Measurements from ENCODE around the gene TBC1D14.

TBC1D14 gene

GRCh38 chr4:6932475-6932874, 22.8 kb downstream of the TBC1D14 start:
- no peak for DNase-seq

- DNase-seq = no peak
These were observed 23.3 kb downstream of the TBC1D14 start for GRCh38 chr4:6932918-6933317.

- DNase-seq = no peak
These were observed 24.2 kb downstream of the TBC1D14 start for GRCh38 chr4:6933691-6934430.

GRCh38 chr4:6935965-6936364, 26.3 kb downstream of the TBC1D14 start:
- no peak for DNase-seq

- DNase-seq = no peak
These were observed 27.6 kb downstream of the TBC1D14 start for GRCh38 chr4:6937201-6937600.

GRCh38 chr4:6937754-6938153, 28.1 kb downstream of the TBC1D14 start:
- no peak for DNase-seq

GRCh38 chr4:6938237-6938636, 28.6 kb downstream of the TBC1D14 start:
- no peak for DNase-seq

- no peak for DNase-seq
These were observed 29.1 kb downstream of the TBC1D14 start for GRCh38 chr4:6938647-6939271.

GRCh38 chr4:6939761-6940743, 30.4 kb downstream of the TBC1D14 start:
- DNase-seq = no peak

GRCh38 chr4:6940744-6941137, 31.1 kb downstream of the TBC1D14 start:
- DNase-seq = no peak

- DNase-seq = no peak
These were observed 32.2 kb downstream of the TBC1D14 start for GRCh38 chr4:6941796-6942195.

- DNase-seq = no peak
These were observed 32.7 kb downstream of the TBC1D14 start for GRCh38 chr4:6942238-6942800.

- no peak for DNase-seq
These were observed 33.6 kb downstream of the TBC1D14 start for GRCh38 chr4:6943012-6943884.

- DNase-seq = no peak
These were observed 34.2 kb downstream of the TBC1D14 start for GRCh38 chr4:6943885-6944225.

- no peak for DNase-seq
These were observed 34.9 kb downstream of the TBC1D14 start for GRCh38 chr4:6944301-6945051.

- DNase-seq = no peak
These were observed 35.4 kb downstream of the TBC1D14 start for GRCh38 chr4:6945052-6945409.

GRCh38 chr4:6946497-6946896, 36.9 kb downstream of the TBC1D14 start:
- no peak for DNase-seq

GRCh38 chr4:6948134-6948460, 38.5 kb downstream of the TBC1D14 start:
- no peak for DNase-seq

- DNase-seq = no peak
These were observed 42.3 kb downstream of the TBC1D14 start for GRCh38 chr4:6951880-6952381.

- no peak for DNase-seq
These were observed 44.2 kb downstream of the TBC1D14 start for GRCh38 chr4:6953751-6954380.

Measured in NCI-H2171 (cell line).